GM19324 (cell line): Measurements from ENCODE around the gene STMN3.
"Not testable (repeated sequence)": the region's sequence is repeated elsewhere in the genome, so short reads cannot be mapped to it uniquely, and the experiment has no call there.

ENCODE experiments used
- ATAC-seq: cut with Tn5 transposase; IDR thresholded peaks from one replicate; pipeline ENCODE4 v1.9.1; 2021; ENCODE audit warnings: mild to moderate bottlenecking, moderate library complexity; ENCODE audit not compliant: unreplicated experiment, low FRiP score

Gene STMN3

GRCh38 chr20:63658749-63659187, 5.5 kb upstream of the STMN3 start:
- ATAC-seq, result no peak

- peak; percentile 82 for ATAC-seq
Measured at GRCh38 chr20:63657937-63658748, 4.9 kb upstream of the STMN3 start, which contains the start of gene RTEL1. Gene RTEL1 (plus strand): TSS chr20:63658312. CDS start chr20:63659403, 1,091 bp downstream.

GRCh38 chr20:63657260-63657936, 4.2 kb upstream of the STMN3 start:
- no peak for ATAC-seq

- no peak for ATAC-seq
Measured at GRCh38 chr20:63656451-63656850, 3.2 kb upstream of the STMN3 start.

GRCh38 chr20:63655249-63655648, 2.0 kb upstream of the STMN3 start:
- ATAC-seq, result no peak

- no peak for ATAC-seq
Measured at GRCh38 chr20:63653974-63654668, 897 bp upstream of the STMN3 start.

- ATAC-seq, result no peak
Measured at GRCh38 chr20:63652192-63652980, 838 bp downstream of the STMN3 start.

- no peak for ATAC-seq
Measured at GRCh38 chr20:63651942-63652191, 1.4 kb downstream of the STMN3 start.

GRCh38 chr20:63650486-63650885, 2.7 kb downstream of the STMN3 start:
- not testable (repeated sequence) for ATAC-seq

- ATAC-seq, result no peak
Measured at GRCh38 chr20:63648895-63649589, 4.2 kb downstream of the STMN3 start.

GRCh38 chr20:63648190-63648589, 5.0 kb downstream of the STMN3 start:
- no peak for ATAC-seq

- ATAC-seq, result no peak
Measured at GRCh38 chr20:63645218-63645617, 8.0 kb downstream of the STMN3 start.

GRCh38 chr20:63643946-63644345, 9.3 kb downstream of the STMN3 start:
- no peak for ATAC-seq

GRCh38 chr20:63643499-63643898, 9.7 kb downstream of the STMN3 start:
- no peak for ATAC-seq

- ATAC-seq, result no peak
Measured at GRCh38 chr20:63642527-63643247, 10.5 kb downstream of the STMN3 start.

GRCh38 chr20:63641792-63642523, 11.3 kb downstream of the STMN3 start:
- ATAC-seq, result peak; percentile 67

GRCh38 chr20:63641146-63641791, 12.0 kb downstream of the STMN3 start:
- ATAC-seq, result peak; percentile 28

GRCh38 chr20:63640686-63641085, 12.5 kb downstream of the STMN3 start:
- not testable (repeated sequence) for ATAC-seq
